Panc1 (cell line): Measurements from ENCODE around the gene IBA57. TPM values are rescaled to one million over a fixed set of nuclear protein-coding genes. Genes with fewer than 3 reads are reported as not detected.

Source experiments
- ATAC-seq: fragments of 200-7000 bp; cut with Tn5 transposase; 2 replicates; pipeline ENCODE4 v1.9.1; 2020; ENCODE audit warnings: mild to moderate bottlenecking, moderate library complexity
- BruUV-seq: library from RNA; stranded (reverse); fragments of 400-500 nt; replicated peaks from 2 replicates; lab custom pipeline; 2021; lab: Mats Ljungman, UMichigan
- CTCF ChIA-PET: fragments of 300-600 bp; sonication (Branson Sonifier 250); formaldehyde crosslinking; loops from one replicate; lab custom pipeline; 2022; ENCODE audit warnings: antibody characterized with exemption; lab: Charles Lee
- POLR2A ChIA-PET: fragments of 300-600 bp; sonication (Branson Sonifier 250); formaldehyde crosslinking; loops from one replicate; lab custom pipeline; 2022; ENCODE audit warnings: antibody characterized with exemption; lab: Charles Lee
- DNase-seq: peaks from one replicate; pipeline ENCODE4 v3.0.0-alpha.2; 2010; ENCODE audit warnings: low read depth, low spot score
- H3K27ac ChIP-seq: 2 replicates; pipeline ENCODE4 v1.5.1; 2011; ENCODE audit warnings: mild to moderate bottlenecking, low read length, inconsistent platforms
- H3K27me3 ChIP-seq: fragments of 200-500 bp; sonication (Bioruptor generic); 2 replicates; pipeline ENCODE4 v1.6.0; 2014; ENCODE audit warnings: low read length, inconsistent platforms; ENCODE audit not compliant: control insufficient read depth, insufficient read depth
- H3K36me3 ChIP-seq: fragments of 200-500 bp; sonication (Bioruptor generic); 2 replicates; pipeline ENCODE4 v1.5.1; 2014; ENCODE audit warnings: inconsistent platforms, mild to moderate bottlenecking, low read length, moderate library complexity; ENCODE audit not compliant: control insufficient read depth, insufficient read depth
- H3K4me1 ChIP-seq: 2 replicates; pipeline ENCODE4 v1.5.1; 2011; ENCODE audit warnings: inconsistent platforms, mild to moderate bottlenecking, low read length, moderate library complexity; ENCODE audit not compliant: control insufficient read depth, insufficient read depth
- H3K4me3 ChIP-seq, 2 experiments: 2 replicates each; pipeline ENCODE4 v1.5.1; 2011 to 2012; ENCODE audit warnings: low read depth in 2 of 2, low read length in 2 of 2, mild to moderate bottlenecking in 2 of 2, inconsistent platforms in 1 of 2, moderate library complexity in 1 of 2
- H3K9me3 ChIP-seq: fragments of 200-500 bp; sonication (Bioruptor generic); 2 replicates; pipeline ENCODE4 v1.5.1; 2014; ENCODE audit warnings: low read depth, mild to moderate bottlenecking, inconsistent platforms, low read length, moderate library complexity; ENCODE audit not compliant: control insufficient read depth, insufficient read depth
- POLR2AphosphoS5 ChIP-seq: IDR thresholded peaks from 2 replicates; pipeline ENCODE4 v1.6.1; 2012; ENCODE audit warnings: mild to moderate bottlenecking, low read depth, low read length, moderate library complexity
- REST ChIP-seq, 2 experiments: IDR thresholded peaks; 2 replicates each; pipeline ENCODE4 v1.6.1; 2011 to 2012; ENCODE audit warnings: low read depth in 2 of 2, control low read depth in 1 of 2, low read length in 1 of 2, mild to moderate bottlenecking in 1 of 2, moderate library complexity in 1 of 2; ENCODE audit not compliant: insufficient read depth in 1 of 2
- SIN3A ChIP-seq: IDR thresholded peaks from 2 replicates; pipeline ENCODE4 v1.6.1; 2012; ENCODE audit warnings: low read depth, mild to moderate bottlenecking, low read length, moderate library complexity, borderline replicate concordance; ENCODE audit not compliant: insufficient read depth
- TCF7L2 ChIP-seq: IDR thresholded peaks from 2 replicates; pipeline ENCODE4 v1.6.1; 2011; ENCODE audit warnings: mild to moderate bottlenecking, low read depth, low read length, inconsistent platforms
- in situ Hi-C: cut with HindIII; loops from 2 replicates; pipeline ENCODE4 v1.10.0; 2016; ENCODE audit warnings: low sequenced_read_pairs, low pct_unique_long_range_greater_than_20kb
- intact Hi-C: fragments of 100-400 bp; cut with micrococcal nuclease; formaldehyde crosslinking; loops from one replicate; pipeline ENCODE4 v1.10.0; 2022; ENCODE audit not compliant: unreplicated experiment
- total RNA-seq: library from RNA; stranded (reverse); gene quantifications from one replicate; pipeline ENCODE4 v1.2.1, GENCODE V29; 2021; ENCODE audit not compliant: unreplicated experiment
- TF ChIP-seq, protein P1 (sequence below): fragments of 450-650 bp; IDR thresholded peaks from 2 replicates; pipeline ENCODE4 v1.5.1; 2017; ENCODE audit warnings: mild to moderate bottlenecking

IBA57 gene
- total RNA-seq, 1 experiment from 2014 or later, result 11.3 TPM

DNA sequence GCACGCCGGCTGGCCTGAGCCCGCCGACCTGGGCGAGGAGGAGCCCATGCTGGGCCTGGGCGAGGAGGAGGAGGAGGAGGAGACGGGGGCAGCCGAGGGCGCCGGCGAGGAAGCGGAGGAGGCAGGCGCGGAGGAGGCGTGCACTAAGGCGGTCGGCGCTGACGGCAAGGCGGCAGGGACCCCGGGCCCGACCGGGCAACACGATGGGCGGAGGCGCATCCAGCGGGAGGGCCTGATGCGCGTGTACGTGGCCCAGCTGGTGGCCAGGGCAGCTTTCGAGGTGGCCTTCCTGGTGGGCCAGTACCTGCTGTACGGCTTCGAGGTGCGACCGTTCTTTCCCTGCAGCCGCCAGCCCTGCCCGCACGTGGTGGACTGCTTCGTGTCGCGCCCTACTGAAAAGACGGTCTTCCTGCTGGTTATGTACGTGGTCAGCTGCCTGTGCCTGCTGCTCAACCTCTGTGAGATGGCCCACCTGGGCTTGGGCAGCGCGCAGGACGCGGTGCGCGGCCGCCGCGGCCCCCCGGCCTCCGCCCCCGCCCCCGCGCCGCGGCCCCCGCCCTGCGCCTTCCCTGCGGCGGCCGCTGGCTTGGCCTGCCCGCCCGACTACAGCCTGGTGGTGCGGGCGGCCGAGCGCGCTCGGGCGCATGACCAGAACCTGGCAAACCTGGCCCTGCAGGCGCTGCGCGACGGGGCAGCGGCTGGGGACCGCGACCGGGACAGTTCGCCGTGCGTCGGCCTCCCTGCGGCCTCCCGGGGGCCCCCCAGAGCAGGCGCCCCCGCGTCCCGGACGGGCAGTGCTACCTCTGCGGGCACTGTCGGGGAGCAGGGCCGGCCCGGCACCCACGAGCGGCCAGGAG lies 7.2 kb upstream of the IBA57 start:
- H3K4me3 ChIP-seq, result no peak overlapping the region
- H3K36me3 ChIP-seq, result no peaks in the 10 kb centered on the region
- DNase-seq (no peak), ATAC-seq (no peak)
- TF ChIP-seq SIN3A (no peak), TCF7L2 (no peak), POLR2AphosphoS5 (no peak), REST (IDR thresholded peaks at IDR 0.05; ENCODE audit: insufficient read depth in 1 of 2, low read depth in 2 of 2, low read length in 1 of 2) (no peak)
- TF ChIP-seq, protein P1, sequence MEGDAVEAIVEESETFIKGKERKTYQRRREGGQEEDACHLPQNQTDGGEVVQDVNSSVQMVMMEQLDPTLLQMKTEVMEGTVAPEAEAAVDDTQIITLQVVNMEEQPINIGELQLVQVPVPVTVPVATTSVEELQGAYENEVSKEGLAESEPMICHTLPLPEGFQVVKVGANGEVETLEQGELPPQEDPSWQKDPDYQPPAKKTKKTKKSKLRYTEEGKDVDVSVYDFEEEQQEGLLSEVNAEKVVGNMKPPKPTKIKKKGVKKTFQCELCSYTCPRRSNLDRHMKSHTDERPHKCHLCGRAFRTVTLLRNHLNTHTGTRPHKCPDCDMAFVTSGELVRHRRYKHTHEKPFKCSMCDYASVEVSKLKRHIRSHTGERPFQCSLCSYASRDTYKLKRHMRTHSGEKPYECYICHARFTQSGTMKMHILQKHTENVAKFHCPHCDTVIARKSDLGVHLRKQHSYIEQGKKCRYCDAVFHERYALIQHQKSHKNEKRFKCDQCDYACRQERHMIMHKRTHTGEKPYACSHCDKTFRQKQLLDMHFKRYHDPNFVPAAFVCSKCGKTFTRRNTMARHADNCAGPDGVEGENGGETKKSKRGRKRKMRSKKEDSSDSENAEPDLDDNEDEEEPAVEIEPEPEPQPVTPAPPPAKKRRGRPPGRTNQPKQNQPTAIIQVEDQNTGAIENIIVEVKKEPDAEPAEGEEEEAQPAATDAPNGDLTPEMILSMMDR, result no peak
- peaks cover 8% of the 10 kb centered on the region for H3K4me1 ChIP-seq
- H3K27ac ChIP-seq, result no peak overlapping the region
- intact Hi-C loops (no loop called here), in situ Hi-C loops (no loop called here)
- CTCF ChIA-PET, result interaction anchor here (0.5 kb wide), 1 partner anchor 150 kb away, joined by 4 read pairs; no protein-coding TSS in a partner anchor
- POLR2A ChIA-PET, result interaction anchor here (0.6 kb wide), 1 partner anchor 8 kb away, joined by 5 read pairs; no protein-coding TSS in a partner anchor
- no peaks in the 10 kb centered on the region for H3K27me3 ChIP-seq
- H3K9me3 ChIP-seq, result no peaks in the 10 kb centered on the region
- BruUV-seq, result no TSS peak

- CTCF ChIA-PET, result no interaction called here
- POLR2A ChIA-PET, result no interaction called here
- no TSS peak for BruUV-seq
- DNase-seq (no peak), ATAC-seq (no peak)
- in situ Hi-C loops (no loop called here), intact Hi-C loops (no loop called here)
- H3K27me3 ChIP-seq, result no peaks in the 10 kb centered on the region
- no peaks in the 10 kb centered on the region for H3K36me3 ChIP-seq
- no peak overlapping the region for H3K27ac ChIP-seq
- H3K4me3 ChIP-seq, result no peak overlapping the region
- TF ChIP-seq POLR2AphosphoS5 (no peak), SIN3A (no peak), TCF7L2 (no peak), REST (IDR thresholded peaks at IDR 0.05; ENCODE audit: insufficient read depth in 1 of 2, low read depth in 2 of 2, low read length in 1 of 2) (no peak)
- TF ChIP-seq, protein P1, result no peak
- H3K9me3 ChIP-seq, result no peaks in the 10 kb centered on the region
- peaks cover 8% of the 10 kb centered on the region for H3K4me1 ChIP-seq
Observed at GRCh38 chr1:228159008-228159665, 6.5 kb upstream of the IBA57 start.
